ENCODE data around the gene SMAD6. TPM values are rescaled to one million over a fixed set of nuclear protein-coding genes. Genes with fewer than 3 reads are reported as not detected.

Gene SMAD6
- total and polyA plus RNA-seq, 10 of the 15 experiments (the other 5 are each of a cell fraction or from before 2014, with no cell fraction given) = under 0.01 to 0.10 (median 0.03) TPM; not detected in 7

GRCh38 chr15:66803182-66803729 lies 101.2 kb downstream of the SMAD6 start (continued):
- TF ChIP-seq ZNF687 (IDR thresholded peaks at IDR 0.05) (no peak), RFX5 (IDR thresholded peaks at IDR 0.05; ENCODE audit: low read depth, low read length) (no peak), IKZF1 (conservative IDR thresholded peaks at IDR 0.05) (no peak), ZSCAN29 (IDR thresholded peaks at IDR 0.05) (no peak), DPF2 (IDR thresholded peaks at IDR 0.05) (no peak)

- no TSS peak for BruUV-seq (replicated peaks)
- Histone ChIP-seq H3K9ac (ENCODE audit: control insufficient read depth, insufficient read depth, low read length) (no peak overlapping the region), H3K4me3 (no peak overlapping the region), H3K27me3 (replicated peaks in 1 of 2; ENCODE audit: control insufficient read depth in 2 of 2, insufficient read depth in 2 of 2, low read length in 1 of 2) (no peaks in the 10 kb centered on the region; a peak in 2 of 4 replicates), H2AFZ (ENCODE audit: control insufficient read depth, low read depth, low read length) (no peak overlapping the region), H3K4me1 (ENCODE audit: control insufficient read depth, insufficient read depth, low read length) (no peaks in the 10 kb centered on the region), H3K9me3 (replicated peaks; ENCODE audit: control insufficient read depth, insufficient read depth, low read length) (no peaks in the 10 kb centered on the region), H3K79me2 (ENCODE audit: control insufficient read depth, insufficient read depth, low read length) (no peaks in the 10 kb centered on the region), H3K27ac (ENCODE audit: control insufficient read depth, insufficient read depth) (no peak overlapping the region), H3K4me2 (ENCODE audit: control insufficient read depth, insufficient read depth) (no peak overlapping the region), H4K20me1 (ENCODE audit: control insufficient read depth, insufficient read depth) (no peaks in the 10 kb centered on the region), H3K36me3 (ENCODE audit: control insufficient read depth in 2 of 2, insufficient read depth in 2 of 2, low read length in 1 of 2) (no peaks in the 10 kb centered on the region)
- DNase-seq (ENCODE audit: low read depth, low spot score) (no peak), FAIRE-seq (no peak), ATAC-seq (no peak)
- intact Hi-C loops (cut with micrococcal nuclease; ENCODE audit: unreplicated experiment) = no loop called here
- WGBS (ENCODE audit: insufficient coverage, insufficient replicate concordance, low lambda C conversion rate, missing lambda C conversion rate) = 93% methylated on average over 1 of the region's 1 CpG
- ChIA-PET SMC1A (ENCODE audit: uncharacterized antibody, unreplicated experiment) (no interaction called here), POLR2A (interaction anchor here (0.6 kb wide), 1 partner anchor 51 kb away, joined by 4 read pairs; no protein-coding TSS in a partner anchor), CTCF (no interaction called here), RAD21 (ENCODE audit: unreplicated experiment) (no interaction called here)
- in situ Hi-C loops (cut with MboI) = no loop called here
- TF ChIP-seq NKRF (conservative IDR thresholded peaks at IDR 0.05) = no peak
- no peak for TF ChIP-seq CTCF (IDR thresholded peaks at IDR 0.05 in 2 of 3, conservative IDR thresholded peaks at IDR 0.05 in 1 of 3; ENCODE audit: control insufficient read depth in 2 of 3, extremely low read depth in 1 of 3, insufficient read depth in 1 of 3, low read depth in 3 of 3, low read length in 3 of 3)
- TF ChIP-seq CBX3 (IDR thresholded peaks at IDR 0.05; ENCODE audit: borderline replicate concordance, low read depth) = no peak
- TF ChIP-seq PKNOX1 (IDR thresholded peaks at IDR 0.05) = no peak
- TF ChIP-seq RCOR1 (conservative IDR thresholded peaks at IDR 0.05; ENCODE audit: low read depth, low read length) = no peak
- TF ChIP-seq CHD1 (IDR thresholded peaks at IDR 0.05; ENCODE audit: low read depth, low read length) = no peak
- no peak for TF ChIP-seq USF1 (IDR thresholded peaks at IDR 0.05; ENCODE audit: borderline replicate concordance, extremely low read length, insufficient read depth, low read depth, low read length)
Measured at GRCh38 chr15:66803749-66804148, 101.7 kb downstream of the SMAD6 start.

Measured in GM12878 (cell line).